ENCODE results near the gene MPZ. TPM values are rescaled to one million over a fixed set of nuclear protein-coding genes. Genes with fewer than 3 reads are reported as not detected.

The MPZ gene
- total RNA-seq, 1 donor from 2014 or later, result 4.0 TPM

DNA sequence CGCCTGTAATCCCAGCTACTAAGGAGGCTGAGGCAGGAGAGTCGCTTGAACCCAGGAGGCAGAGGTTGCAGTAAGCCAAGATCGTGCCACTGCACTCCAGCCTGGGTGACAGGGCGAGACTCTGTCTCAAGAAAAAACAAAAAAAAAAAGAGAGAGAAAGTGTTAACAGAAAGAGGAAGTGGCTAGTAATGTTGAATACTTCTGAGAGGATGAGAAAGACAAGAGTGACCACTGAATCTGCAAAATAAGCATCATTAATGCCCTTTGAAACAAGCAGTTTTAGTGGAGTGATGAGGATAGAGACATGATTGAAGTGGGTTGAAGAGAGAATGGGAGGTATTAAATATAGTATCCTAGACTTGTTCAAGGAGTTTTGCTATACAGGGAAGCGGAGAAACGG lies 11.7 kb downstream of the MPZ start:
- Histone ChIP-seq H3K4me1 (no peaks in the 10 kb centered on the region), H3K27me3 (ENCODE audit: low read depth) (no peaks in the 10 kb centered on the region), H3K27ac (no peak overlapping the region), H3K9me3 (no peaks in the 10 kb centered on the region), H3K4me3 (no peak overlapping the region), H3K36me3 (no peaks in the 10 kb centered on the region)
- intact Hi-C loops (cut with DNase I), result no loop called here
- TF ChIP-seq, protein P1, sequence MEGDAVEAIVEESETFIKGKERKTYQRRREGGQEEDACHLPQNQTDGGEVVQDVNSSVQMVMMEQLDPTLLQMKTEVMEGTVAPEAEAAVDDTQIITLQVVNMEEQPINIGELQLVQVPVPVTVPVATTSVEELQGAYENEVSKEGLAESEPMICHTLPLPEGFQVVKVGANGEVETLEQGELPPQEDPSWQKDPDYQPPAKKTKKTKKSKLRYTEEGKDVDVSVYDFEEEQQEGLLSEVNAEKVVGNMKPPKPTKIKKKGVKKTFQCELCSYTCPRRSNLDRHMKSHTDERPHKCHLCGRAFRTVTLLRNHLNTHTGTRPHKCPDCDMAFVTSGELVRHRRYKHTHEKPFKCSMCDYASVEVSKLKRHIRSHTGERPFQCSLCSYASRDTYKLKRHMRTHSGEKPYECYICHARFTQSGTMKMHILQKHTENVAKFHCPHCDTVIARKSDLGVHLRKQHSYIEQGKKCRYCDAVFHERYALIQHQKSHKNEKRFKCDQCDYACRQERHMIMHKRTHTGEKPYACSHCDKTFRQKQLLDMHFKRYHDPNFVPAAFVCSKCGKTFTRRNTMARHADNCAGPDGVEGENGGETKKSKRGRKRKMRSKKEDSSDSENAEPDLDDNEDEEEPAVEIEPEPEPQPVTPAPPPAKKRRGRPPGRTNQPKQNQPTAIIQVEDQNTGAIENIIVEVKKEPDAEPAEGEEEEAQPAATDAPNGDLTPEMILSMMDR (IDR thresholded peaks at IDR 0.05), result no peak
- no peak for DNase-seq
- peak in 1 of 2 donors; percentile 12 for ATAC-seq

DNA sequence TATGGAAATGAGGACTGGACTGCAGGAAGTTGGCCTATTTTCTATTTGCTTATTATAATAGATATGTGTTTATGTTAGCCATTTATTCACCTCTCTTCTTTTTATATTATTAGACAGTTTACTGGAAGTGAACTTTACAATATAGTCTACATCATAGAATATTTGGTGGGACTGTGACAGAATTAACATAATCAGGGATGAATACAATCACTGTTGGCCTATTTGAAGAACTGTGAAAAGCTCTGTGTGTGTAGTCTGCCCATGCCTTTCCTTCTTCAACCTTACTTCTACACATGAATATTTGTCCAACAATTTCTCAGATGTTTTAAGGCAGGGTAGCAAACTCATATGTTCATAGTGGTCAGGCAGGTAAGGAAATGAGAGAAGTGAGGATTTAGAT lies 12.4 kb downstream of the MPZ start:
- TF ChIP-seq, protein P1 (IDR thresholded peaks at IDR 0.05), result no peak
- DNase-seq, result no peak
- H3K36me3 ChIP-seq, result no peaks in the 10 kb centered on the region
- no peak for ATAC-seq
- no peak overlapping the region for H3K4me3 ChIP-seq
- H3K4me1 ChIP-seq, result no peaks in the 10 kb centered on the region
- no peak overlapping the region for H3K27ac ChIP-seq
- H3K27me3 ChIP-seq (ENCODE audit: low read depth), result no peaks in the 10 kb centered on the region
- intact Hi-C loops (cut with DNase I), result no loop called here
- no peaks in the 10 kb centered on the region for H3K9me3 ChIP-seq

DNA sequence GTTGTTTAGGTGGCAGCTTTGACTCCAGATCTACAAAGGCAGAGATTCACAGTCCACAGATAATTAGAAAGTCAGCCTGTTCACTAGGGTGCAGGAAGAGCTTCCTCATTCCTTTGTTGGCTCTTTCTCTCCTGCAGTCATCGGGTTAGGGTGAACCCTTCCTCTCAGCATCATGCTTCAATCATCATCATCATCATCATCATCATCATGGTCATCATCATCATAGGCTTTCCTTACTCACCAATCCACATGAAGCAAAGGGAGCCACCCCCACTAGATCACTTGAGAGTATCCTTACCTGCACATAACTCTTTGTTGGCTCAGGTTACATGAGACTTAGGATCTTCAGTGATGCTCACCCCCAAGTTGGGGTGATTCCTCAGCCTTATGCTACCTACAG lies 19.0 kb downstream of the MPZ start:
- H3K4me3 ChIP-seq, result no peak overlapping the region
- no peak overlapping the region for H3K27ac ChIP-seq
- H3K9me3 ChIP-seq, result no peaks in the 10 kb centered on the region
- intact Hi-C loops (cut with DNase I), result no loop called here
- H3K4me1 ChIP-seq, result no peaks in the 10 kb centered on the region
- TF ChIP-seq, protein P1 (IDR thresholded peaks at IDR 0.05), result no peak
- no peak for ATAC-seq
- no peaks in the 10 kb centered on the region for H3K36me3 ChIP-seq
- DNase-seq, result no peak
- no peaks in the 10 kb centered on the region for H3K27me3 ChIP-seq (ENCODE audit: low read depth)

DNA sequence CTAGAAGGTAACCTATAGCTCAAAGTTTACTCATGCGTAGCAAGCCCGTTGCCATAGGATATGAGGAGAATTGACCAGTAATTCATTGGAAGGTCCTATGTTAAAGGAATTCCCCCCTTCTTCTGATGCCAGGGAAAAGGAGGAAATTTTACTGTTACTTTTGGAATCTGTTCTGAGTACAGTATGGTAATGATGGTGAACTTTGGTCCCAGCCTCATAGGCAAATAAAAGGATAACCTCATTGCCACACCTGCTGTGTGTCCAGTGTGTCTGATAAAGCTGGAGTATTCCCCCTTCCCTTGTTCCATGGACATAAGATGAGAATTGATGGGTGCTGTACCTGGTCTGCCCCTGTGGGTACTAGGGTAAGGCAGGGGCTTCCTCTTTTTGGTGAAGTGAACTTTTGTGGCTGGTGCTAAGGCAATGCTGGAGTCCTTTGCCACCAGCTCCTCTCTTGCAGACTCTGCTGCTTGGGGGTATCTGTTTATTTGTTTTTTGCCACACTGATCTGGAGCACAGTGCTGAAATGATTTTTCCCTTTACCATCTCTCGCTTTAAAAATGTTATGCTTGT lies 22.2 kb downstream of the MPZ start:
- intact Hi-C loops (cut with DNase I), result no loop called here
- Histone ChIP-seq H3K4me3 (no peak overlapping the region), H3K4me1 (no peaks in the 10 kb centered on the region), H3K27ac (no peak overlapping the region), H3K27me3 (ENCODE audit: low read depth) (no peaks in the 10 kb centered on the region), H3K36me3 (no peaks in the 10 kb centered on the region), H3K9me3 (no peaks in the 10 kb centered on the region)
- DNase-seq (no peak), ATAC-seq (no peak)
- TF ChIP-seq, protein P1 (IDR thresholded peaks at IDR 0.05), result no peak

DNA sequence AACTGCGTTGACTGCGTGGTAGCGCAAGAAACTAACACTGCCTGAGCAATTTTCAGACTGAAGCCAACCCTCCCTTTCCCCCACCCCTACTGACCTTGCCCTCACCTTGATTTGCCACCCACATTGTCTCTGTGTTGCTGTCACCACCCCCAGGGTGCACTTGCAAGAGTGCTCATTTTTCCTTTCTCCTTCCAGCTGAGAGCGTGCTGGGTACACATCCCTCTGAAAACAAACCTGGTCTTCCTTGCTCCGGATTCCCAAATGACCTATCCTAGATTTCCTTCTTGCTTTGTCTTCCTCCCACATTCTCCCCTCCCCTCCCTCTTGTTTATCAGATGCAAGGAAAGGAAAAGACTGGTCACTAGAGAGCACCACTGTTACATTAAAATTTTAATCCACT lies 24.2 kb downstream of the MPZ start:
- Histone ChIP-seq H3K4me3 (no peak overlapping the region), H3K9me3 (no peaks in the 10 kb centered on the region), H3K4me1 (no peaks in the 10 kb centered on the region), H3K27me3 (ENCODE audit: low read depth) (no peaks in the 10 kb centered on the region), H3K27ac (no peak overlapping the region), H3K36me3 (no peaks in the 10 kb centered on the region)
- no peak for DNase-seq
- TF ChIP-seq, protein P1 (IDR thresholded peaks at IDR 0.05), result no peak
- intact Hi-C loops (cut with DNase I), result no loop called here
- ATAC-seq, result no peak

DNA sequence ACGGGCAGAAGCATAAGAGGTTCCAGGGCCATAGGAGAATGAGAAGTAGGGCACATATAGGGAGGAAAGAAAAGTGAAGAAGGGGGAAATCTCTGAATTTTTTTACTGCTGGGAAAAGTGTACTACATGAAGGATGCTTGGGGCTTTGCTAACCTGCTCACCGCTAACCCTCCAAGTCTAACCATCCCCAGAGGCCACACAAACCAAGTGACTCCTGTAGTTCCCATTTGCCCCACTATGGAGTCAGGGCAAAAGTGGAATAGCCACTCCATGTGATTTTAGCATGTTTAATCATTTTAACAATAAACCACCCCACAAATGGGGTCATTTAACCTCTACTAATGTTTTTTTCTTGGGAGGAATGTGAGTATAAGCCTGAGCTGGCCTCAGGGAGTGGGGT lies 24.7 kb downstream of the MPZ start:
- DNase-seq (no peak), ATAC-seq (no peak)
- intact Hi-C loops (cut with DNase I), result no loop called here
- TF ChIP-seq, protein P1 (IDR thresholded peaks at IDR 0.05), result no peak
- H3K4me3 ChIP-seq, result no peak overlapping the region
- no peaks in the 10 kb centered on the region for H3K36me3 ChIP-seq
- H3K27ac ChIP-seq, result no peak overlapping the region
- no peaks in the 10 kb centered on the region for H3K27me3 ChIP-seq (ENCODE audit: low read depth)
- no peaks in the 10 kb centered on the region for H3K4me1 ChIP-seq
- H3K9me3 ChIP-seq, result no peaks in the 10 kb centered on the region

Measured in lower lobe of right lung (tissue), 2 donors.